ENCODE measurements around the gene CXCL1.
"Not testable (repeated sequence)": the region's sequence is repeated elsewhere in the genome, so short reads cannot be mapped to it uniquely, and the experiment has no call there.

CXCL1 gene

DNA sequence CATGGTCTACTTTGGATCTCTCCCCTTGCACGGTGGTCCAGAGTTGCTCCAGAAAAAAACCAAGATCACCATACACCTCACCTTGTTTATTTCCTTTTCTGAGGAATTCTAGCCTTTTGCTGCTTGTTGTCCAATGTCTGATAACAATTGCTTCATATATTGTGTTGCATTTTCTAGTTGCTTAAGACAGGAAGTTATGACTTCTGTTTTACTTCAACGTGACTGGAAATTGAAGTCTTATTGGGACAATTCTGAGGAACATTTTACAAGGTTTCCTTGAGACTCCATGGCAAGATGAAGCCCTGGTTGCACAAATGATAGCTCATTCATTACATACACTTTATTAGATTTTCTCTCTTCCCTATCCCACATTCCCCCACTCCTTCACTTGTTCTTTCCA, 5.2 kb downstream of the CXCL1 start:
- DNase-seq (ENCODE audit: low read depth in 2 of 3, low spot score in 1 of 3): no peak

DNA sequence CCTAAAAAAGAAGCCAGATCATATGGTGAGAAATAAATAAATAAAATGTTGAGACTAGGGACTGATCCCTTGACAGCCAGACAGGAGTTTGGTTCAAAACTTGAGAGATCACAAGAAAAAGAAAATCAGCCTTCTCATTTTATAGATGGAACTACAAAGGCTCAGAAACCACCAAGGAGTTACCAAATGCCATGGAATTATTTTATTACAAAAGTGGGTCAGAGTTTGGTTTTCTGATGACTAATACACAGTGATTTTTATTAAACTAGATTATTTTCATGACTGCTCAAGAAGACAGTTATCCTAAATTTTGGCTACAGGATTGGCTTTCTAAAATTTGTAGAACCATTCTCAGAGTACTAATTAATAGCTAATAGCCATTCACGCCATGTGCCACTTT, 6.2 kb downstream of the CXCL1 start:
- DNase-seq (ENCODE audit: low read depth in 2 of 3, low spot score in 1 of 3): no peak

GRCh38 chr4:73883306-73883705, 14.1 kb downstream of the CXCL1 start:
- no peak for DNase-seq (ENCODE audit: low read depth in 2 of 3, low spot score in 1 of 3)

DNA sequence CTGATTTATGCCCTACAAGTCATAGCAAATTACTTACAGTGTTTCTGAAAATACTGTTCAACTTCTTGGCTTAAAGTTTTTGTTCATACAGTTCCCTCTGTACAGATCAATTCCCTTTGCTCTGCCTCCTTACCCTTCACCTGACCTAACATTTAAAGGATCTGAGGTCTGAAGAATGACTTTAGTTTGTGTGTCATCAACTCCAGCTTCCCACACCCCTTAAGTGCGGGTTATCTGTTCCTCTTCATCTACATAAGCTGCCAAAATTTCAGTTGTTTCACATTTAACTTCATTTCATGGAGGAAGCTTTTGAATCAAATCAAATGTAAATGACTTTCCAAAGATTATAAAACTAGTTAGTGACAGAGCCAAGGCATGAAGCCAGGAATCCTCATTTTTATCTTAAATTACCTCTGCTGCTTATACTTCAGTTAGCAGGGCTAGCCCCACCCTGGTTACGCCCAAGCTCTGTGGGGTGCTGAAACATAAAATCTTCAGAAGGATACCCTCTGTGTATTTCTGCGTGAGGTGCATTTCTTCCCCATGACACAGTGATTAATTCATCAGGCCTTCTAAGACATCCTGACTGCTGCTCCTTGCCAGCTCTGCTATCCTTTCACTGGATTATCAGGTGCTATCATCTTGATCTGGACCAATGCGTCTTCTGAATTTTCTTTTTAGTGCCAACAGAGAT, 16.5 kb downstream of the CXCL1 start:
- no peak for DNase-seq (ENCODE audit: low read depth in 2 of 3, low spot score in 1 of 3)

GRCh38 chr4:73891326-73891725, 22.1 kb downstream of the CXCL1 start:
- DNase-seq (ENCODE audit: low read depth in 2 of 3, low spot score in 1 of 3): no peak

GRCh38 chr4:73891739-73892405, 22.7 kb downstream of the CXCL1 start:
- no peak for DNase-seq (ENCODE audit: low read depth in 2 of 3, low spot score in 1 of 3)

GRCh38 chr4:73892966-73893365, 23.8 kb downstream of the CXCL1 start:
- DNase-seq (ENCODE audit: low read depth in 2 of 3, low spot score in 1 of 3): no peak

DNA sequence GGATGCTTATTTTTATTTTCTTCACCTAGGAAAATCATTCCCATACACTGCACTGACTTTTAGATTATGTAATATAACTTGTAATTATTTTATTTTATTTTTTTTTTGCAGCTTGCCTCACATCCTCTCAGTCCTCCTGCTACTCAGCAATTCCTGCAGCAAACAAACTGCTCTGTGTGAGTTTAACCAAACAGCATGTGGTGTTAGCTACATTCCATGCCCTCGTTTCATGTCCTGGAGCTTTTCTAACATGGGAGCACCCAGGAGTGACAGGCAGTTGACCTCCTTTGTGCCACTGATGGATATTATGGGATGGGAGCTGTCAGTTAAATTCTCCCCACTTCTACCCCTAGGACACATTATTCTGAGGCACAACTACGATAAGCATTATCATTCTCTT, 24.8 kb downstream of the CXCL1 start:
- no peak for DNase-seq (ENCODE audit: low read depth in 2 of 3, low spot score in 1 of 3)

DNA sequence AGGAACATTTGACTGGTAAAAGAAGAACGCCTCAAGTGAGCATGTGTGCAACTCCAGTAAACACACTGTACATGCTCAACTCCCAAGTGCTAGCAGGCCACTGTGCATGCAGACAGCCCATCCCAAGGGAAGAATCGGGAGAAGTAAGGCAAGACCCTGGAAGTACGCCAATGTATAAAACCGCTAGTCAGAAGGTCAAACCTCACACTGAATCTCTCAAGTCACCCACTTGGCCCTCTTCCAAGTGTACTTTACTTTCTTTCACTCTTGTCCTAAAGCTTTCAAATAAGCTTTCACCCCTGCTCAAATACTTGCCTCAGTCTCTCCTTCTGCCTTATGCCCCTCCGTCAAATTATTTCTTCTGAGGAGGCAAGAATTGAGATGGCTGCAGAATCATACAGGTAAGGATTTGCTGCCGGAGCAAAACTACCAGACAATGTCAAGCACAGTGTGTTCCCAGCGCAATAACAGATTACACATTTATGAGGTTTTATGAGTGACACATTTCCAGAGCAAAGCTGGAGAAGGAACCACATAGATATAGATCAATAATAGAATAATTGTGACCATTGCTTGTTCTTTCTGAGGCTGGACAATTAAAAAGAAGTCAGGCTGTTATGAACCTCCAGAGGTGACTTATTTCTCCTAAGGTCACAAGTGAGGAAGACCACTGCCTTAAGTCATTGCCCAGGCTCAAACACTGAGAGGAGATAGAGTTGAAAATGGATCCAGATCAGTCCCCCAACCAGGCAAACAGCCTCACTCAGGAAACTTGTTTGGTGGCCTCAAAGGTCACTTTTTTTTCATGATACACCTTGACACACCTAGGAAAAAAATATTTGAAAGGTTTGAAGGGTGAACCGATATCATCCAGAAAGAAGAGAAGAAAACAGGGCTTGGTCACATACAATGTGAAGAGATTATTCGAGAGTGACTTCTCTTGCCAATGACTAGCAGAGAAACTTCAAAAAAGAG, 26.3 kb downstream of the CXCL1 start:
- no peak for DNase-seq (ENCODE audit: low read depth in 2 of 3, low spot score in 1 of 3)

- DNase-seq (ENCODE audit: low read depth in 2 of 3, low spot score in 1 of 3): no peak
These were observed 27.2 kb downstream of the CXCL1 start for GRCh38 chr4:73896416-73896815.

- no peak for DNase-seq (ENCODE audit: low read depth in 2 of 3, low spot score in 1 of 3)
These were observed 28.4 kb downstream of the CXCL1 start for GRCh38 chr4:73897380-73898136.

GRCh38 chr4:73899338-73899737, 30.1 kb downstream of the CXCL1 start:
- DNase-seq (ENCODE audit: low read depth in 2 of 3, low spot score in 1 of 3): not testable (repeated sequence)

DNA sequence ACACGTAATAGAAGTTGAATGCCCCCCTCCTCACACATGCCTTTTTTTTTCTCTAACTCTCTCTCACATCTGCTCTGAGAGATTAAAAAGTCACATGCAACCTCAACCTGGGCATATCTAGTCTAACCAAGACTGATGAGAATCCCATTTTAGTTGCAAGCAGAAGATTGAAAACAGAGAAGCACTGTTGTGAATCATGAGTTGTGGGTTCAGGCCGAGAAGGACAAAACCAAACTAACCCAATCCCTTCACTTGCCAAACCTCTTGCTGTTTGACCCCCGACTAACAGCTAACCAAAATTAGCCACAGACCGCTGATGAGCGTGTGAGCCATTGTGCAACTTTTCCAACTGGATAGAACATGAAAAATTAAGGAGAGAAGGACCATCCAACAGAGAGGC, 31.8 kb downstream of the CXCL1 start:
- DNase-seq (ENCODE audit: low read depth in 2 of 3, low spot score in 1 of 3): no peak

GRCh38 chr4:73902038-73902637, 32.9 kb downstream of the CXCL1 start:
- DNase-seq (ENCODE audit: low read depth in 2 of 3, low spot score in 1 of 3): no peak

- DNase-seq (ENCODE audit: low read depth in 2 of 3, low spot score in 1 of 3): no peak
These were observed 33.8 kb downstream of the CXCL1 start for GRCh38 chr4:73902817-73903547.

GRCh38 chr4:73904491-73904890, 35.3 kb downstream of the CXCL1 start:
- DNase-seq (ENCODE audit: low read depth in 2 of 3, low spot score in 1 of 3): no peak

- DNase-seq (ENCODE audit: low read depth in 2 of 3, low spot score in 1 of 3): no peak
These were observed 39.8 kb downstream of the CXCL1 start for GRCh38 chr4:73908965-73909364.

GRCh38 chr4:73911746-73912145, 42.6 kb downstream of the CXCL1 start:
- no peak for DNase-seq (ENCODE audit: low read depth in 2 of 3, low spot score in 1 of 3)

- DNase-seq (ENCODE audit: low read depth in 2 of 3, low spot score in 1 of 3): no peak
These were observed 43.0 kb downstream of the CXCL1 start for GRCh38 chr4:73912191-73912590.

- no peak for DNase-seq (ENCODE audit: low read depth in 2 of 3, low spot score in 1 of 3)
These were observed 44.9 kb downstream of the CXCL1 start for GRCh38 chr4:73914071-73914470.

Data from stimulated activated CD4-positive, alpha-beta T cell treated with anti-CD3 and anti-CD28 coated beads, Interleukin-12 subunit alpha, Interleukin-12 subunit beta, amount 100 ng/mL, for 48 hours (primary cell).